H1 (cell line): ENCODE measurements around the gene GPR155. TPM values are rescaled to one million over a fixed set of nuclear protein-coding genes. Genes with fewer than 3 reads are reported as not detected.

Source experiments
- CBX8 ChIP-seq: fragments of 300-800, 300-1000 bp; sonication (generic); IDR thresholded peaks from 2 replicates; pipeline ENCODE4 v1.7.1; 2016; ENCODE audit warnings: low read depth, low read length, borderline replicate concordance
- CEBPB ChIP-seq: IDR thresholded peaks from 2 replicates; pipeline ENCODE4 v1.6.1; 2012; ENCODE audit warnings: low read depth, low read length
- CHD1 ChIP-seq: IDR thresholded peaks from 2 replicates; pipeline ENCODE4 v1.6.1; 2012; ENCODE audit warnings: low read depth, low read length, improper control_type of control experiment
- CHD7 ChIP-seq: fragments of 300-600 bp; sonication (generic); IDR thresholded peaks from 2 replicates; pipeline ENCODE4 v1.7.1; 2012; ENCODE audit warnings: low read length, moderate library complexity, mild to moderate bottlenecking, inconsistent platforms; ENCODE audit not compliant: insufficient replicate concordance
- EP300 ChIP-seq, 2 experiments: IDR thresholded peaks; 1 replicate in 1 of 2; 2 replicates in 1 of 2; pipeline ENCODE4 v1.6.1; 2011 to 2012; ENCODE audit warnings: low read depth in 2 of 2, low read length in 2 of 2, mild to moderate bottlenecking in 2 of 2, borderline replicate concordance in 1 of 2, inconsistent platforms in 1 of 2, moderate library complexity in 1 of 2
- GTF2F1 ChIP-seq: IDR thresholded peaks from 2 replicates; pipeline ENCODE4 v1.6.1; 2012; ENCODE audit warnings: low read depth, low read length, improper control_type of control experiment, borderline replicate concordance
- HDAC6 ChIP-seq: IDR thresholded peaks from one replicate; pipeline ENCODE4 v1.7.1; 2012; ENCODE audit warnings: low read depth, mild to moderate bottlenecking, inconsistent platforms, low read length, moderate library complexity
- POLR2AphosphoS5 ChIP-seq: IDR thresholded peaks from 2 replicates; pipeline ENCODE4 v1.6.1; 2011; ENCODE audit warnings: low read depth, low read length
- RXRA ChIP-seq: IDR thresholded peaks from 2 replicates; pipeline ENCODE4 v1.6.1; 2011; ENCODE audit warnings: low read depth, mild to moderate bottlenecking, low read length, moderate library complexity; ENCODE audit not compliant: insufficient read depth
- SIN3A ChIP-seq, 2 experiments: IDR thresholded peaks in 1 of 2; conservative IDR thresholded peaks in 1 of 2; 2 replicates each; pipeline ENCODE4 v1.6.1; 2011 to 2012; ENCODE audit warnings: low read length in 2 of 2, improper control_type of control experiment in 1 of 2, low read depth in 1 of 2, mild to moderate bottlenecking in 1 of 2
- TAF1 ChIP-seq: IDR thresholded peaks from 2 replicates; pipeline ENCODE4 v1.6.1; 2011; ENCODE audit warnings: mild to moderate bottlenecking, low read depth, low read length
- polyA plus RNA-seq, 7 experiments: library from polyadenylated mRNA; depleted of rRNA in 3 of 7; stranded (reverse) in 5 of 7; unstranded in 2 of 7; fragments of >200 nt in 5 of 7; fragments of 200-250 nt in 2 of 7; gene quantifications; 1 replicate in 5 of 7; 2 replicates in 1 of 7; 4 replicates in 1 of 7; pipeline versions ENCODE4 v1.2.1 to v1.2.3, GENCODE V29; 2011 to 2013; ENCODE audit warnings: missing spikeins in 2 of 7, mixed read lengths in 2 of 7
- total RNA-seq: library from RNA; stranded (reverse); fragmentation: NEBNext Ultra II Directional; extraction: Animal tissue kit (Norgen Biotek cat#: 25700); gene quantifications from 2 replicates; pipeline ENCODE4 v1.2.1, GENCODE V29; 2021

Gene GPR155
- total and polyA plus RNA-seq, 2 of the 8 experiments (the other 6 are each of a cell fraction or from before 2014, with no cell fraction given) = 0.26 to 2.1 TPM

GRCh38 chr2:174510583-174511189 is 23.9 kb upstream of the GPR155 start (continued):
- TF ChIP-seq CHD7 (no peak), SIN3A (conservative IDR thresholded peaks at IDR 0.05 in 1 of 2, IDR thresholded peaks at IDR 0.05 in 1 of 2; ENCODE audit: low read depth in 1 of 2, low read length in 2 of 2) (no peak), EP300 (IDR thresholded peaks at IDR 0.05; ENCODE audit: borderline replicate concordance in 1 of 2, low read depth in 2 of 2, low read length in 2 of 2) (no peak), RXRA (no peak), POLR2AphosphoS5 (no peak), TAF1 (no peak), HDAC6 (no peak), GTF2F1 (no peak), CEBPB (no peak), CHD1 (no peak), CBX8 (no peak)
